CD4-positive, alpha-beta T cell (primary cell): ENCODE measurements around the gene PPP1R3A. TPM values are rescaled to one million over a fixed set of nuclear protein-coding genes. Genes with fewer than 3 reads are reported as not detected.

ENCODE experiments used
- ATAC-seq: fragments of 200-7000 bp; cut with Tn5 transposase; one replicate; pipeline ENCODE4 v1.10.0; 2022; ENCODE audit warnings: mild to moderate bottlenecking; ENCODE audit not compliant: poor library complexity
- CTCF ChIA-PET: fragments of 350-600 bp; sonication (Branson Sonifier 250); formaldehyde crosslinking; loops from one replicate; lab custom pipeline; 2021; ENCODE audit warnings: antibody characterized with exemption, inconsistent platforms; lab: Charles Lee
- POLR2A ChIA-PET: fragments of 350-600 bp; sonication (Branson Sonifier 250); formaldehyde crosslinking; loops from one replicate; lab custom pipeline; 2021; ENCODE audit warnings: antibody characterized with exemption, inconsistent platforms; lab: Charles Lee
- DNase-seq, 14 experiments: peaks; one replicate each; pipeline ENCODE4 v3.0.0-alpha.2; 2013 to 2020; ENCODE audit warnings: mixed read lengths in 2 of 14
- H3K27ac ChIP-seq, 2 donors: one replicate each; pipeline versions ENCODE4 v1.5.1 to v1.7.0; 2013; ENCODE audit warnings: low read length in 2 of 2, low read depth in 1 of 2, mild to moderate bottlenecking in 1 of 2
- H3K27me3 ChIP-seq, 2 experiments: 1 replicate in 1 of 2; 2 replicates in 1 of 2; pipeline versions ENCODE4 v1.6.1 to v1.7.0; 2013; ENCODE audit warnings: low read length in 2 of 2, control low read depth in 1 of 2, mild to moderate bottlenecking in 1 of 2, moderate library complexity in 1 of 2; ENCODE audit not compliant: insufficient read depth in 2 of 2, control insufficient read depth in 1 of 2
- H3K36me3 ChIP-seq: one replicate; pipeline ENCODE4 v1.6.1; 2013; ENCODE audit warnings: low read length, control low read depth; ENCODE audit not compliant: insufficient read depth
- H3K4me1 ChIP-seq: one replicate; pipeline ENCODE4 v1.6.1; 2013; ENCODE audit warnings: low read length, control low read depth; ENCODE audit not compliant: insufficient read depth
- H3K4me3 ChIP-seq: one replicate; pipeline ENCODE4 v1.5.1; 2013; ENCODE audit warnings: mild to moderate bottlenecking, low read length, moderate library complexity
- H3K9me3 ChIP-seq, 2 experiments: 1 replicate in 1 of 2; 2 replicates in 1 of 2; pipeline versions ENCODE4 v1.6.1 to v1.7.0; 2013; ENCODE audit warnings: low read length in 2 of 2, mild to moderate bottlenecking in 2 of 2, control low read depth in 1 of 2, moderate library complexity in 1 of 2; ENCODE audit not compliant: control insufficient read depth in 1 of 2, insufficient read depth in 1 of 2
- H3K27ac Mint-ChIP-seq: one replicate; pipeline ENCODE4 v1.8.0; 2020; ENCODE audit warnings: mixed read lengths
- H3K27me3 Mint-ChIP-seq: one replicate; pipeline ENCODE4 v1.8.0; 2021; ENCODE audit warnings: mixed read lengths
- H3K36me3 Mint-ChIP-seq: one replicate; pipeline ENCODE4 v1.8.0; 2021; ENCODE audit warnings: low read depth, mixed read lengths
- H3K4me1 Mint-ChIP-seq: one replicate; pipeline ENCODE4 v1.8.0; 2021; ENCODE audit warnings: low read depth, mixed read lengths
- H3K4me3 Mint-ChIP-seq: one replicate; pipeline ENCODE4 v1.8.0; 2020; ENCODE audit warnings: mild to moderate bottlenecking, mixed read lengths
- H3K9me3 Mint-ChIP-seq: one replicate; pipeline ENCODE4 v1.8.0; 2020; ENCODE audit warnings: mixed read lengths
- intact Hi-C, 2 experiments: fragments of 100-400 bp; cut with DNase I in 1 of 2; cut with micrococcal nuclease in 1 of 2; formaldehyde crosslinking; loops; one replicate each; pipeline versions ENCODE4 v1.15.1 to v1.9.0; 2023 to 2025; cut with DNase I, micrococcal nuclease
- total RNA-seq, 174 experiments: library from RNA in 2 of 174; stranded (reverse) in 2 of 174; gene quantifications; one replicate each; pipeline ENCODE4 v1.2.3 and lab custom pipeline; 2021 to 2026
- TF ChIP-seq, protein P1 (sequence below): fragments of 200-600 bp; IDR thresholded peaks from one replicate; pipeline ENCODE4 v1.8.0; 2022; ENCODE audit warnings: antibody characterized with exemption, mild to moderate bottlenecking

The PPP1R3A gene
- total RNA-seq, 2 experiments from 2014 or later = not detected

DNA sequence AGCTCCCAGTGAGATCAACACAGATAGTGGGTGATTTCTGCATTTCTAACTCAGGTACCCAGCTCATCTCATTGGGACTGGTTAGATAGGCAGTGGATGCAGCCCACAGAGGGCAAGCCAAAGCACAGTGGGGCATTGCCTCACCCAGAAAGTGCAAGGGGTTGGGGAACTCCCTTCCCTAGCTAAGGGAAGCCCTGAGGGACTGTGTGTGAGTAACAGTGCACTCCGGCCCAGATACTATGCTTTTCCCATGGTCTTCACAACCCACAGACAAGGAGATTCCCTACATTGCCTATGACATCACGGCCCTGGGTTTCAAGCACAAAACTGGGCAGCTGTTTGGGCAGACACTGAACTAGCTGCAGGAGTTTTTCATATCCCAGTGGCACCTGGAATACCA is 62.8 kb downstream of the PPP1R3A start:
- H3K27ac ChIP-seq = no peak overlapping the region
- TF ChIP-seq, protein P1, sequence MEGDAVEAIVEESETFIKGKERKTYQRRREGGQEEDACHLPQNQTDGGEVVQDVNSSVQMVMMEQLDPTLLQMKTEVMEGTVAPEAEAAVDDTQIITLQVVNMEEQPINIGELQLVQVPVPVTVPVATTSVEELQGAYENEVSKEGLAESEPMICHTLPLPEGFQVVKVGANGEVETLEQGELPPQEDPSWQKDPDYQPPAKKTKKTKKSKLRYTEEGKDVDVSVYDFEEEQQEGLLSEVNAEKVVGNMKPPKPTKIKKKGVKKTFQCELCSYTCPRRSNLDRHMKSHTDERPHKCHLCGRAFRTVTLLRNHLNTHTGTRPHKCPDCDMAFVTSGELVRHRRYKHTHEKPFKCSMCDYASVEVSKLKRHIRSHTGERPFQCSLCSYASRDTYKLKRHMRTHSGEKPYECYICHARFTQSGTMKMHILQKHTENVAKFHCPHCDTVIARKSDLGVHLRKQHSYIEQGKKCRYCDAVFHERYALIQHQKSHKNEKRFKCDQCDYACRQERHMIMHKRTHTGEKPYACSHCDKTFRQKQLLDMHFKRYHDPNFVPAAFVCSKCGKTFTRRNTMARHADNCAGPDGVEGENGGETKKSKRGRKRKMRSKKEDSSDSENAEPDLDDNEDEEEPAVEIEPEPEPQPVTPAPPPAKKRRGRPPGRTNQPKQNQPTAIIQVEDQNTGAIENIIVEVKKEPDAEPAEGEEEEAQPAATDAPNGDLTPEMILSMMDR = no peak
- ChIA-PET POLR2A (no interaction called here), CTCF (interaction anchor here (1.0 to 2.0 kb wide), 2 partner anchors 12 to 14 kb away, joined by 3 to 6 read pairs; no protein-coding TSS in a partner anchor)
- no peak overlapping the region for H3K27ac Mint-ChIP-seq
- intact Hi-C loops = no loop called here
- H3K27me3 Mint-ChIP-seq = no peaks in the 10 kb centered on the region
- H3K4me1 ChIP-seq = no peaks in the 10 kb centered on the region
- H3K4me3 Mint-ChIP-seq = no peak overlapping the region
- no peaks in the 10 kb centered on the region for H3K36me3 Mint-ChIP-seq
- ATAC-seq (no peak), DNase-seq (no peak)
- H3K4me1 Mint-ChIP-seq = no peaks in the 10 kb centered on the region
- H3K27me3 ChIP-seq = no peaks in the 10 kb centered on the region
- H3K9me3 Mint-ChIP-seq = peaks cover 3% of the 10 kb centered on the region
- no peaks in the 10 kb centered on the region for H3K9me3 ChIP-seq
- H3K36me3 ChIP-seq = no peaks in the 10 kb centered on the region
- H3K4me3 ChIP-seq = no peak overlapping the region

DNA sequence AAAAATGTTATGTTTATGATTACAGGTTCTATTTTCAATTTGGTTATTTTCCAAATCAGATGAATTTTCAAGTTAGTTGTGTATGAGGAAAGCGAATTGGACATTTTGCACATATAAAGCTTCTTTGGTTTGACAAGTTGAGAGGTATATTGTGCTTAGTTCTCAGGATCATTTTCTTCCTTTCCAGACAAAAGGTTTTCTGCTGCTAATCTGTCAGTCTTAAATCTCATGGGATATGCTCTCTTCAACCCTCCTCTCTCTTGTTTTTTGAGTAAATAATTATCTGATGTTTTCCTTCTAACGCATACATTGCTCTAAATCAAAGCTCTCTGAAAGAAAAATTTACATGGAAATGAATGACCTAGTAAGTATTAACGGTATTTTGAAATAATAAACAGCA is 77.9 kb downstream of the PPP1R3A start:
- H3K4me1 ChIP-seq = no peaks in the 10 kb centered on the region
- H3K27me3 ChIP-seq = no peaks in the 10 kb centered on the region
- H3K9me3 Mint-ChIP-seq = peaks cover 2% of the 10 kb centered on the region
- H3K4me3 ChIP-seq = no peak overlapping the region
- H3K4me1 Mint-ChIP-seq = no peaks in the 10 kb centered on the region
- H3K9me3 ChIP-seq = no peaks in the 10 kb centered on the region
- CTCF ChIA-PET = interaction anchor here (1.5 kb wide), 1 partner anchor 14 kb away, joined by 6 read pairs; no protein-coding TSS in a partner anchor
- TF ChIP-seq, protein P1 = no peak
- POLR2A ChIA-PET = no interaction called here
- DNase-seq (no peak), ATAC-seq (no peak)
- no peak overlapping the region for H3K27ac ChIP-seq
- H3K27ac Mint-ChIP-seq = no peak overlapping the region
- no peaks in the 10 kb centered on the region for H3K36me3 ChIP-seq
- H3K27me3 Mint-ChIP-seq = no peaks in the 10 kb centered on the region
- no peaks in the 10 kb centered on the region for H3K36me3 Mint-ChIP-seq
- H3K4me3 Mint-ChIP-seq = no peak overlapping the region
- intact Hi-C loops = no loop called here

DNA sequence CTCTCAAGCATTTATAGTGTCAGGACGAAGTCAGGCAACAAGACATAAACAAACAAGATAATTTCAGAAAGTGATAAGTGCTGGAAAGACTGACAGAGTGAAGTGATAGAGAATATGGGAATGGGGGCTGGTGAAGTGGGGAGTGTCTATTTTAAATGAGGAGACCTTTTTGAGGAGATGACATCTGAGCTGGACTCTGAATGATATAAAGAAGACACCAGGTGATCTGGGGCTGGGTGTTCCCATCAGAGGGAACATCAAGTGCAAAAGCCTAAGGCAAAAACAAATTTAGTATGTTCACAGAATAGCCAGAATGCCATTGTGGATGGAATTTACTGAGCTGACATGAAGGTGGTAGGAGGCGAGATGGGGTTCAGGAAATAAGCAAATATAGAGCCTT is 83.4 kb downstream of the PPP1R3A start:
- ATAC-seq (no peak), DNase-seq (no peak)
- Histone ChIP-seq H3K27ac (no peak overlapping the region), H3K9me3 (no peaks in the 10 kb centered on the region), H3K36me3 (no peaks in the 10 kb centered on the region), H3K4me1 (no peaks in the 10 kb centered on the region), H3K4me3 (no peak overlapping the region), H3K27me3 (no peaks in the 10 kb centered on the region)
- Mint-ChIP-seq H3K4me1 (no peaks in the 10 kb centered on the region), H3K36me3 (no peaks in the 10 kb centered on the region), H3K27ac (no peak overlapping the region), H3K9me3 (no peaks in the 10 kb centered on the region), H3K27me3 (no peaks in the 10 kb centered on the region), H3K4me3 (no peak overlapping the region)
- CTCF ChIA-PET = no interaction called here
- POLR2A ChIA-PET = no interaction called here
- TF ChIP-seq, protein P1 = no peak
- intact Hi-C loops = no loop called here
